Stimulated activated CD4-positive, alpha-beta T cell treated with anti-CD3 and anti-CD28 coated beads, TNF-alpha, amount 100 ng/mL, for 24 hours (primary cell): ENCODE results near the gene NFYC.

Experiments
- DNase-seq, 3 experiments: peaks; one replicate each; pipeline ENCODE4 v3.0.0-alpha.2; 2020; ENCODE audit warnings: low read depth in 3 of 3

NFYC gene

DNA sequence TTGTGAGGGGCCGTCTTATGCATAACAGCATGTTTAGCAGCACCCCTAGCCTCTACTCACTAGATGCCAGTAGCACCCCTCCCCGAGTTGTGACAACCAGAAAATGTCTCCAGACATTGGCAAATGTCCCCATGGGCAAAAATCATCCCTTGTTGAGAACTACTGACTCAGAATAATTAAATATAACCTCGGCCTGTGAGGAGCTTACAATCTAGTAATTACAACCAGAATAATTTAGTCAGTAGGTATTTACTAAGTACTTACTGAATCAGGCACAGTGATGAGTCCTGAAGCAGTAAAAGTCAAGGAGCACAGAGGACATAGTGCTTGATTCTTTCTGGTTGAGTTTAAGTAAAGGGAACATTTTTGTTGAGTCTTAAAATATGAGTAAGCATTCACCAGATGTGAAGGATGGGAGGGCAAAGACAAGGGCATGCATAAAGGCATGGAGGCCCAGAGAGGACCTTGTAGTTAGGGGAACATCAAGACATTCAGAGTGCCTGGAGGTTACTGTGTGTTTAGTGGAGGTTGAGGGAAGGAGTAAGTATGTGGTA is 48.0 kb downstream of the NFYC start:
- no peak for DNase-seq

DNA sequence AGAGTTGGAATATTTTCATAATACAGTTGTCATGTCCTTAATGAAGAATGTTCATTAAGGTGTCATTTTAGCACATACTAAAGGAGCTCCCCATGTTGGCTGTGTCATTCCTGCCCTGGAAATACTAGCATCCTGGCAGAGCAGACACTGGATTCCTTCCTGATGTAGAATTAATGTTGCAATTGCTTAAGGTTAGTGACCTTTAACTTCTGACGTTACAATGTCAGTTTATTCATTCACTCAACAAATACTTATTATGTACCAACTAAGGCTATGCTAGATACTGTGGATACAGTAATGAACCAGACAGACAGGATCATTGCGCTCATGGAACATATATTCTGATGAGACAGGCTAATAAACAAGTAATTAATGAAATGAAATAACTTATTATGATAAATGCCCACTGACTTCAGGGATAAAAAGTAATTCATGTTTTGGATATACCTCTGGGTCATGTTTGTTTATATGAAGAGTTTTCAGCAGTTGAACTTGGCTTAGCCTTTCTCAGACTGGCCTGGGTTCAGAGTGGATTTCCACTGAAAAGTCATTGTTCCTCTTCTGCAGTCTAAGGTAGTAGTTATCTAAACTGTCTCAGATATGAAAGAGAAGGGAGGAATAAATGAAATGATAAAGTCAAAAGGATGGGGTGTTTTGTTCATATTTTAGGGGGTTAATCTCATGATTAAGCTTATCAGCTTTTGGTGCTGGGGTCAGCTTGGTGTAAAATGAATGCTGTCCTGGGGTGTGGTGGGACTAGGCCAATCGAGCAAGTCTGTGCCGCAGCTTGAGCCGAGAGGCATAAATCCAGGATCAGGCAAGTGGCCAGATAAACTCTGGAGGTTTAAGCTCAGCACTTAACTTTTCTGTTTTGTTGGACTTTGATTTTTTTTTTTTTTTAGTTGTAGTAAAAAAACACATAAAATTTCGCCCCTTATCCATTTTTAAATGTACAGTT is 48.8 kb downstream of the NFYC start:
- DNase-seq: no peak

DNA sequence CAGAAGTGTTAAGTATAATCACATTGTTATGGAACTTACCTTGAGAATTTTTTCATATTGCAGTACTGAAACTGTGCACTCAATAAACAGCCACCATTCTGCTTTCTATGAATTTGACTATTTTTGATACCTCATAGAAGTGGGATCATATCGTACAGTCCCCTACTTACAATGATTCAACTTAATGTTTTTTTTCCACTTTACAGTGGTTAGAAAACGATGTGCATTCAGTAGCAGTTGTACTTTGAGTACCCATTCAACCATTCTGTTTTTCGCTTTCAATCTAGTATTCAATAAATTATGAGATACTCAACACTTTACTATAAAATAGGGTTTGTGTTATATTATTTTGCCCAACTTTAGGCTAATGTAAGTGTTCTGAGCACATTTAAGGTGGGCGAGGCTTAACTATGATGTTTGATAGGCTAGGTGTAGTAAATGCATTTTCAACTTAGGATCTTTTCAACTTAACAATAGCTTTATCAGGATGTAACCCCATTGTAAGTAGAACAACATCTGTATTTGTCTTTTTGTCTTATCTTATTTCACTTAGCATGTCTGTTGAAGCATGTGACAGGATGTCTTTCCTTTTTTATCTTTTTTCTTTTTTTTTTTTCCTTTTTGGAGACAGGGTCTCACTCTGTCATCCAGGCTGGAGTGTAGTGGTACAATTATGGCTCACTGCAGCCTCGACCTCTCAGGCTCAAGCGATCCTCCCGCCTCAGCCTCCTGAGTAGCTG is 49.7 kb downstream of the NFYC start:
- no peak for DNase-seq

DNA sequence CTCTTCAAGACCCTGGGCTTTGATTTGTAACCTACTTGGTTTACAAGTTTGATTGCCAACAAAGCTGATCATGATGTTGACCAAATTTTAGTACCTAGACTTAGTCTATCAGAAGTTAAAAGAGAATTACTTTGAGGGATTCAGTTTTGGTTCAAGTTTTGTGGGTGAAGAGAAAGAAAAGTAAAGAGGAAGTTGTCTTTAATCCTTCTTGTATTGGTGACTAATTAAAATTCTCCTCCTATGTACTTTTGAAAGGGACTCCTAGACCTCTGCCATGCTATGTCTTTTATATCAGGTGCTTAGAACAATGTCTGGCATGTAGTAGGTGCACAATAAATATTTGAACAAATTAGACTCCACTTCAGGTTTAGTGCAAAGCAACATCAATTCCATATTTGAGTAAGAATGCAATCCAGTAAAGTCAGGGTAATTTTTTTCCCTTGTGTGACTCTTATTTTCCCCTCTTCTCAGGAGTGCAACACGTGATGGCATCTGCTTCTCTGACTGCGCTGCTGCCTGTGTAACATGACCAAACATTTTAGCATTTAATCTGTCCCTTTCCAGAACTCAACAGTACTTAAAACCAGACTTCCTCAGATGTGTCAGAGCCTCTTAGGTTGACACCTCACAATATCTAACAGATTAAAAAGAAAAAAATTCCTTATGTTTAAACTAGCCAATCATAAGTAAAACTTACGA is 51.0 kb downstream of the NFYC start:
- DNase-seq: no peak

DNA sequence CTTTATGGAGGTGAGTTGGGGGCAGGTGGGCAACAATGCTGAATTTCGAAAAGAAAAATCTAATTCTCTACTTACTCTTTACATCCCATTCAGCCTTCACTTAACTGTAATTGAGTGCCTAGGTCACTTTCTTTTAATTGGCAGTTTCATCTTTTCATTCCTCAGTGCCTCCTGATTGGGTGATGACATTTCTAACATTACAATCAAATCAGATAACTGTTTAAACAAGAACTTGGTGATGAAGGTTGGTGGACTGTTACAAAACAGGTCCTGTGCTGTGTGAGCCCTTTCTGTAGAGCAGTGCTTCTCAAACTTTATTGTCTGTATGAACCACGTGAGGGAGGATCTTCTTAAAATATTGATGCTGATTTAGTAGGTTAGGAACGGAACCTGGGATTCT is 51.9 kb downstream of the NFYC start:
- DNase-seq: no peak

DNA sequence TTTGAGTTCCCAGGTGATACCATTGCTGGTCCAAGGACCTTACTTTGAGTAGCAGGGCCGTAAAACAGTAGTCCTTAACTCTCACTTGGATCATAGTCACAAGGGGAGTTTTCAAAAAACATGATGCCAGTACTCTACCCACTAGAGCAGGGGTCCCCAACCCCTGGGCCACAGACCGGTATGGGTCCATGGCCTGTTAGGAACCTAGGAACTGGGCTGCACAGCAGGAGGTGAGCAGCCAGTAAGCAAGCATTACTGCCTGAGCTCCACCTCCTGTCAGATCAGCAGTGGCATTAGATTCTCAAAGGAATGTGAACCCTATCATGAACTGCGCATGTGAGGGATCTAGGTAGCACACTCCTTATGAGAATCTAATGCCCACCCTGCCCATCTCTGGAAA is 52.4 kb downstream of the NFYC start:
- no peak for DNase-seq

DNA sequence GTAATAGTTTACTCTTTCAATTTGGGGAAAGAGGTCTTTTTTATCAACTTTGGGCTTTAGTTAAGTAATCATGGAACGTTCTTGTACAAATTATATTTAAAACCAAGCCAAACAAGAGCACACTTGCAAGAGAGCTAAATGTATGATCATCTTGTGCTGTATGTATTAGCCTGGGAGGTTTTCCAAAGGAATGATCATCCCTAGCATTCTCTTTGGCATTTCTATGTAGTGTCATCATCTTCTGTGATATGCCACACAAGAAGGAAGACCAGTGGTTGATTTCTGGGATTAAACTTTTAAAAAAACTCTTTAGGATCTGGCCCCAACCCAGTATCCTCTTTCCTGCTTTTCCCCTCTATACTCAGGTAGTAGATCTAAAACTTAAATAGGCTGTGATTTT is 53.7 kb downstream of the NFYC start:
- no peak for DNase-seq

DNA sequence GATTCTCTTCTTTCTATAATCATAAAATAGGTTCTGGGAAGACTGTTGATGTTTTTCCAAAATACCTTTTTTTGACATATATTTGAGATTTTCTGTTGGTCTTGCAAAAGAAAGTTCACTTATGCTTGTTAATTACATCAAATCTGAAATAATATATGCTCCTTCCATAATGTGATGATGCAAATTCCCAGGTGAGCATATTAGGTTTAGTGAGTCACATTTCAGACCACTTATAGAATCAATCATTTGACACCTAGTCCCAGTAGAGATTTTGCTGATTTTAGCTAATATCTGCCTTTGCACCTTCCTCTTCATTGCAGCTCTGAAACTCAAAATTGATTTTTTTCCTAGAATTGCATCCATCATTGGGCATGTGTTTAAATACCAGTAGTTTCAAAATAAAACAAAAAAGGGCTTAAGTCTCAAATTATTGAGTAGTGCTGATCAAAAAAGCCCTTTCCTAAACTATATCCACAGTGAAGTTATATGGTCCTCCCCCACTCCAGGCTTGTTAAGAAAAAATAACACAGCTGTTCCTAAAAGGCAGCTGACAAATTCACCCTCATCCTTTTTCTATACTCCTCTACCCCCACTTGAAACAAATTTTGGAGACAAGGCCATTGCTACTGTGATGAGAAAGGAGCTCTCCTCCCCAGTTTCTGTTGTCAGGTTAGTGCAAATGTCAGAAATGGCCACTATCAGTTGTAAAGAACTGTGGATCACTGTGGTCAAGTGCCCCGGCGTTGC is 55.0 kb downstream of the NFYC start:
- no peak for DNase-seq

DNA sequence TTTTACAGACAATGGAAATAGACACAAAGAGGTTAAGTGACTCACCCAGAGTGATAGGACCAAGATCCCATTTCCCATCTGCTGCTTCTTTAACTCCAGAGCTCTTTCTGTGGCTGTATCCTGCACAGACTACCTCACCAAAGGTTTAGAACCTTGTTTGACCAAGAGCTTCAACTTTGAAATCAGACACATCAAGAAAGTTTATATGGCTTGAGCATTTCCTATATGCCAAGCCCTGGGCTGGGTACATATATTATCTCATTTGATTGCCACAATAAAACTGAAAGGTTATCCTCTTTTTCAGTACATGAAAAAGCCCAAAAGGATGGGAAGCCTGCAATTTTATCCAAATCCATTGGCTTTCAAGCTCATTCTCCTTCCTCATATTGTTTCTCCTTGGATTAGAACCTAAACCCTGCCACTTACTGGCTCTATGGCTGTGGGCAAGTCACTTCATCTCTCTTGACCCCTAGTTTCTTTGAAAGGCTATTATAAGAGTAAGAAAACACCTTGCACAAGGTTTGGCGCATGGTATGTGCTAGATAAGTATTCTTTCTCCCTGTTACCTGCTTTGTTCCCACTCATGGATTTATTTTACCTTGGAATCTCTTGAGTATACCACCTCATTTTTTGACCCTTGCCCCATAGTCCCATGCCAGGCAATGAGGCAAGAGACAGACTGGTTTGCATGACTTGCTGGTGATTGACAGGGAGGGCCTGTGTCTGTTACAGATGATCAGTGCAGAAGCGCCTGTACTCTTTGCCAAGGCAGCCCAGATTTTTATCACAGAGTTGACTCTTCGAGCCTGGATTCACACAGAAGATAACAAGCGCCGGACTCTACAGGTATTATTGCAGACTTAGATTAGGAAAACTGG is 57.6 kb downstream of the NFYC start:
- no peak for DNase-seq

DNA sequence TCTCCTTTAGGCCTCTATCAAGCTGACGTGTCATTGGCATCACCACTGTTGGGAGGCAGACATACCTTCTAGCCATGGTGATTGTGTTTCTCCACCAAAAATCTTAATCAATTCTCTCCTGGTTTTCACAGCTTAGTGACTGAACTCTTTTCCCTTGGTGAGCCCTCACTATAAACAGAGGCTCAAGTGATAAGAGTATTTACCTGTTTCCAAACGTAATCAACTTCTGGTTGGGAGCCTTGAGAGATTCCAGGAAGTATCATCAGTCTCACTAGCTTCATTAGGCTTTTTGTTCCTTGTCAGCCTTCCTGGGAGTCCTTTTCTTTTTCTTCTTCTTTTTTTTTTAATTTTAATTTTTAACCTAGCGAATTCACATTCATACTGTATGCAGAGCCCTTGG is 58.3 kb downstream of the NFYC start:
- no peak for DNase-seq

DNA sequence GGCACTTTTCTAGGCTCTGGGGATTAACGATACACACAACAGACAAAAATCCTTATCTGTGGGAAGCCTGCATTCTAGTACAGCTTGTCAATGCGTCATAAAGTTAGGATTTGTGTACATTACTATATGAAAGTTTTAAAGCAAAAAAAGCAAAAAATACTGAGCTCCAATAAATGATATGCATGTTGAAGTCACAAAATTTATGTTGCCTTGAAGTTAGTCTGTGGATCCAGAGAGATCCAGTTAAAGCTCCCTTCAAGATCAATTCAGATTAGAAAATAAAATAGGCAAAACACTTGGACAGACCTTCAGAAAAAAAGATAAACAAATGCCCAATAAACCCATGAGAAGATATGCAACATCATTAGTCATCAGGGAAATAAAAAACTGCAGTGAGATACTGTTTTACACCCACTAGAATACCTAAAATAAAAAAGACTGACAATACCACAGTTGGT is 59.0 kb downstream of the NFYC start:
- DNase-seq: no peak

DNA sequence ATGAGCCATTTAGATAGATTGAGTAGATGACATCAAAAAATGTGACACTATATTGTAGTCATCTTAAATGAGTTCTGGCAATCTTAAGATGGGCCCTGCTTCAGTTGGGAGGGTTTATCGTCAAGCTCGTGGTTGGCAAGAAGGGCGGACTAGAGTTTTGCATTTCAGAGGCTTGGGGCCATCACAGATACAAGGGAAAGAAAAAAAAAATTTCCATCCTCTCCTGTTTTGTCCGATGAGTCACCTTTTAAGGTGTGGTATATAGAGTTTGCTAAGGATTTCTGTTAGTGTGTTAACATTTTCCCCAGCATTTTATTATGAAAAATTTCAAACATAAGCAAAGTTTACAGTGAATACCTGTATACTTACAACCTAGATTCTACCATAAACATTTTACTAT is 60.3 kb downstream of the NFYC start:
- no peak for DNase-seq

DNA sequence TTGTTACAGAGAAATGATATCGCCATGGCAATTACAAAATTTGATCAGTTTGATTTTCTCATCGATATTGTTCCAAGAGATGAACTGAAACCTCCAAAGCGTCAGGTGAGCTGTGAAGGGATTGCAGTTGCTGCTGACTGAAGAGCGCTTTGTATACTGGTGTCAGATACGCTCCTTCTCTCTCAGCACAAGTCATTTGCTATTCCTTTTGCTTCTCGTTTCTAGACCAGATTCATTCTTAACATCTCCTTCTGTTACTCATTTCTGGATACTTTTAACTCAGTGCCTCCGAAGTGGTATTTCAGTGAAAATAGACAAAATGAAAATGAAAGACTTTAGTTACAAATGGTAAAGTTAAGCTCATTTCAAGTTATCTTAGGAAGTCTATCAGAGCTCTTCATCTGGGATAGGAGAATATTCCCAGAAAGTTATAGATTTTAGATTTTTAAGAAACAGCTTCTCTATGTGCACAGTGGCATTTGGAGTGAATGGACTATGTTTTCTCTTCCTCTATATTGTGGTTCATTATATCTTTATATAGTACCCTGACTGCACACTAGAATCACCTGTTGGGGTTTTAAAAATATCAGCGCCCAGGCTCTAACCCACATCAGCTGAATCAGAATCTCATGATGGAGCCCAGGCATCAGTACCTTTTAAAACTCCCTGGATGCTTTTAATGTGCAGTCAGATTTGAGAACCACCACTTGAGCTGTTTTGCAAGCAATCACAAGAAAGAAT is 61.8 kb downstream of the NFYC start:
- DNase-seq: no peak

DNA sequence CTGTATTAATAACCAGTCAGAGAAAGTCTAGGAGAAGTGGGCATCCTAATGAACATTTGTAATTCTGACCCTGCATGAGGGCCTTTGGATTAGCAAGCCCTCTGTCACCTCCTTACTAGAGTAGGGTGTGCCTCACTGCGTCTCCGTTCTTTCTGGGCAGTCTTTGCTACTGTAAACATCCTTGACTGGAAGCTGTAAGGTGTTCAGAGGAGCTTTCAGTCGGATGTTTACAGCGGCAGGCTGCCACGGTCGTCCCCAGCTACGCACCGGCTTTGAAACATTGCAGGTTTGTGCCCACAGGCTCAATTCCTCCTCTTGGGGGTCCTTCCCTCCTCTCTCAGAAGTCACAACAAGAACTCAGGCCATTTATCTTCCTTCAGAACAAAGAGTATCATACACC is 62.7 kb downstream of the NFYC start:
- DNase-seq: no peak

DNA sequence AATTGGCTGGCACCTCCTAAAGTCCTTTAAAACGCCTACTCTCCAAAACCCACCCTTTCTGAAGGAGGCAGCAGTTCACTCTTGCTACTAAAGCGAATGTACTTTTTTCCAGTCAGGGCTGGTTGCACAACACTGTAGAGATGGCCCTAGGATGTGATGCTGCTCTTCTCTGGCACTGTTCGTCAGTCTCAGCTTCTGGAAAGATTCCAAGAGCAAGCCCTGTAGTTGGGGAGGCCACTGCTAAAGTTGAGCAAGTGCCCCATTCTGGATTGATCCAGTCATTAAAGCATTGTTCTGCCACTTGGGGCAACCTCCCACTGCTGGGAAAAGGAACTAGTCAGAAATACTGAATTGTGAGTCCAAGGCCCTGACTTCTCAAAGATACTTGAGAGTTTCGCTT is 63.6 kb downstream of the NFYC start:
- no peak for DNase-seq

DNA sequence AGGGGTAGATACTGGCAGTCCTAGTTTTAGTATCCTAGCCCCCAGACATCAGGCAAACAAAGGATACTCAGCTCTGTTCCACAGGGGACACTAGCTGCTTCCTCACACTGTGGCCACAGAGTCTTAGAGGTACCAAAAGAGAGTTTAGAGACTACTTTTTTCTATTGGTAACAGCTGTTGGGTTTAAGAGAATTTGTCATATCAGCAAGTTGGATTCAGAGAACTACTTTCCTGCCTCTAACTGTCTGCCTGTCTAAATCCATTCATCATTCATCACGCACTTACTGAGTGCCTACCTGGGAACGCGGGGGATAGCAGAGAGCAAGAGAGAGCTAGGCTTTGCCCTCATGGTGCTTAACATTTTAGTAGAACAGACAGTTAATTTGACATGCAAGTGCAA is 65.0 kb downstream of the NFYC start:
- DNase-seq: no peak

DNA sequence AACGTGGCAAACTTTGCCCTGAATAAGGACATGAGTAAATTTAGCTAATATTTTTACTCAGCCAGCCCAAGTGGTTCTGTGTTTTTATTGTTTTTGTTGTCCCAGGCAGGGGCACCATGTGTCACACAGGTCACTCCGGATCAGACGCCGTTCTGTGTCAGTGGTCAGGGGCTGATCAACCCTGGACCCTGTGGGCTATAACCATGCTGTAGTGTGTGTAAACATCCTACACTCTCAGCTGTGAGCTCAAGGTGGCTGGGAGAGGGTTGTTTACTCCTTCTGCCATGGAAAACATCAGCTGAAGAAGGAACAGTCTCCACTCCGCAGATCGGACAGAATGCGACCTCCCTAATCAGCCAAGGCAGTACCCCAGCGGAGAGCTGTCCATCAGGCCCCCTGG is 65.6 kb downstream of the NFYC start:
- DNase-seq: no peak

DNA sequence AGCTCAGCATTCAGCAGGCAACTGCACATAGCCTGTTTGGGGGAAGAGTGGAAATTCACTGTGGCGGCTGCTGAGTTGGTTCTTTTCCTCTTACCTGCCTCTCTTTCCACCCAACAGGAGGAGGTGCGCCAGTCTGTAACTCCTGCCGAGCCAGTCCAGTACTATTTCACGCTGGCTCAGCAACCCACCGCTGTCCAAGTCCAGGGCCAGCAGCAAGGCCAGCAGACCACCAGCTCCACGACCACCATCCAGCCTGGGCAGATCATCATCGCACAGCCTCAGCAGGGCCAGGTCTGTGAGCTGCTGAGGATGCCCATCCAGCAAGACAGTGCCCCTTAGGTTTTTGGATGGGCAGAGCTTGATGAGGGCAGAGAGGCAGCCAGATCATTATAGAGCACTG is 66.5 kb downstream of the NFYC start:
- no peak for DNase-seq

DNA sequence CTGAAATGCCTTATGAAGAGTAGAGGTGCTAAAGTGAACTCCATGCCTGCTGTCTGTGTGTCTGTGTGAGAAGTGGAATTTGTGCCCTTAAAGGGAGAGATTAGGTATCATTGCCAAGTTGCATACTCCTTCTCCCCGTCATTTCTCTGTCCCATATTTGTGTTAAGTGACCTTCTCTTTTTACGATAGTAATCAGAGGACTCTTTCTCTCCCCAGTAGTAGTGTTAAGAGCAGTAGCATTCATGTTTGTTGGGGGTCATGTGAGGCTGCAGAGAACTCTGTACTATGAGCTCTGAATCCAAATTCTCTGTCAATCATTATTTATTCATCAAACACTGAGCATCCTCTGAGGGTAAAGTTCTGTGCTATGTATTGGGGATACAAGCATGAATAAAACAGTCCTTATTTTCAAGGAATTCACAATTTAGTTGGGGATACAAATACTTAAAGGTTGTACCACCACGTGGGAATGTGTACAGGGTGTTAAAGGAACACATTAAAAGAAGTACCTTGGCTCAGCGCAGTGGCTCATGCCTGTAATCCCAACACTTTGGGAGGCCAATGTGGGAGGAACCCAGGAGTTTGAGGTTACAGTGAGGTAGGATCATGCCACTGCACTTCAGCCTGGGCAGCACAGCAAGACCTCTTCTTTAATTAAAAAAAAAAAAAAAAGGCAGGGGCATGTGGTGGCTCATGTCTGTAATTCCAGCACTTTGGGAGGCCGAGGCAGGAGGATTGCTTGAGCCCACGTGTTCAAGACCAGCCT is 67.3 kb downstream of the NFYC start:
- DNase-seq: no peak
